Endodermal cell (in vitro differentiated cells): Measurements from ENCODE around the gene KIF25. TPM values are rescaled to one million over a fixed set of nuclear protein-coding genes. Genes with fewer than 3 reads are reported as not detected.

Source experiments
- DNase-seq: peaks from one replicate; pipeline ENCODE4 v3.0.0-alpha.2; 2017
- H3K27ac ChIP-seq: 2 replicates; pipeline ENCODE4 v1.5.1; 2013; ENCODE audit warnings: mild to moderate bottlenecking, low read depth, low read length, moderate library complexity
- H3K27me3 ChIP-seq: 2 replicates; pipeline ENCODE4 v1.6.1; 2013; ENCODE audit warnings: mild to moderate bottlenecking, low read length, moderate library complexity; ENCODE audit not compliant: insufficient read depth, control insufficient read depth, poor library complexity, severe bottlenecking
- H3K36me3 ChIP-seq: 2 replicates; pipeline ENCODE4 v1.7.0; 2013; ENCODE audit warnings: mild to moderate bottlenecking, low read length, moderate library complexity; ENCODE audit not compliant: control insufficient read depth, insufficient read depth
- H3K4me1 ChIP-seq: one replicate; pipeline ENCODE4 v1.7.0; 2013; ENCODE audit warnings: low read length; ENCODE audit not compliant: control insufficient read depth, insufficient read depth
- H3K4me3 ChIP-seq: 2 replicates; pipeline ENCODE4 v1.5.1; 2013; ENCODE audit warnings: mild to moderate bottlenecking, low read length, moderate library complexity
- H3K9ac ChIP-seq: 2 replicates; pipeline ENCODE4 v1.6.1; 2013; ENCODE audit warnings: mild to moderate bottlenecking, low read length, moderate library complexity; ENCODE audit not compliant: poor library complexity, severe bottlenecking; ENCODE audit errors: extremely low read depth
- H3K9me3 ChIP-seq: 2 replicates; pipeline ENCODE4 v1.6.1; 2013; ENCODE audit warnings: mild to moderate bottlenecking, low read length, moderate library complexity; ENCODE audit not compliant: control insufficient read depth
- H3K27ac Mint-ChIP-seq: 2 replicates; pipeline ENCODE4 v1.8.0; 2020; ENCODE audit warnings: mixed read lengths
- H3K27me3 Mint-ChIP-seq: 2 replicates; pipeline ENCODE4 v1.8.0; 2021; ENCODE audit warnings: mild to moderate bottlenecking, mixed read lengths; ENCODE audit not compliant: insufficient read depth
- H3K36me3 Mint-ChIP-seq: 2 replicates; pipeline ENCODE4 v1.8.0; 2020; ENCODE audit warnings: low read depth, mixed read lengths
- H3K4me1 Mint-ChIP-seq: 2 replicates; pipeline ENCODE4 v1.8.0; 2020; ENCODE audit warnings: mixed read lengths
- H3K4me3 Mint-ChIP-seq: 2 replicates; pipeline ENCODE4 v1.8.0; 2020; ENCODE audit warnings: mild to moderate bottlenecking, moderate library complexity, mixed read lengths
- H3K9me3 Mint-ChIP-seq: 2 replicates; pipeline ENCODE4 v1.8.0; 2020; ENCODE audit warnings: mild to moderate bottlenecking, mixed read lengths
- CTCF ChIP-seq: fragments of 200-600 bp; sonication (generic); conservative IDR thresholded peaks from 2 replicates; pipeline ENCODE4 v1.5.0; 2021; ENCODE audit warnings: antibody characterized with exemption, mild to moderate bottlenecking
- WGBS, 2 experiments: methylation state at CpG; one replicate each; pipeline versions ENCODE4 v1.1.5 to v1.1.7; 2013; ENCODE audit warnings: missing lambda C conversion rate in 2 of 2, mixed read lengths in 1 of 2; ENCODE audit not compliant: insufficient coverage in 1 of 2, insufficient read length in 1 of 2; 5-methylcytosine and 5-hydroxymethylcytosine counted together
- total RNA-seq, 2 donors: library from RNA; stranded (reverse); fragmentation: NEBNext Ultra II Directional in 1 of 2; extraction: Animal tissue kit (Norgen Biotek cat#: 25700) in 1 of 2; gene quantifications; 2 replicates in 1 of 2; 3 replicates in 1 of 2; pipeline ENCODE4 v1.2.1, GENCODE V29; 2021

Gene KIF25
- total RNA-seq, 2 donors from 2014 or later: 1.3 TPM; not detected in 1

- H3K4me3 Mint-ChIP-seq: no peak overlapping the region
- no peaks in the 10 kb centered on the region for H3K36me3 Mint-ChIP-seq
- 94 to 100% methylated on average over 1 to 6 of the region's 6 CpGs for WGBS, 2 experiments
Observed at GRCh38 chr6:168005796-168006195, 8.3 kb downstream of the KIF25 start.

GRCh38 chr6:168007592-168008338 is 10.3 kb downstream of the KIF25 start:
- Mint-ChIP-seq H3K36me3 (no peaks in the 10 kb centered on the region), H3K4me3 (no peak overlapping the region), H3K9me3 (peaks cover 21% of the 10 kb centered on the region), H3K4me1 (peaks cover 2% of the 10 kb centered on the region), H3K27me3 (peaks cover 1% of the 10 kb centered on the region), H3K27ac (no peak overlapping the region)
- Histone ChIP-seq H3K9me3 (peaks cover 29% of the 10 kb centered on the region), H3K27ac (no peak overlapping the region), H3K4me1 (no peaks in the 10 kb centered on the region), H3K36me3 (no peaks in the 10 kb centered on the region), H3K4me3 (no peak overlapping the region), H3K9ac (no peak overlapping the region), H3K27me3 (no peaks in the 10 kb centered on the region)
- WGBS, 2 experiments: 76 to 80% methylated on average over 3 of the region's 3 CpGs
- TF ChIP-seq CTCF: no peak
- no peak for DNase-seq

More at GRCh38 chr6:168005796-168006195, 8.3 kb downstream of the KIF25 start:
- Histone ChIP-seq H3K27me3 (no peaks in the 10 kb centered on the region), H3K27ac (no peak overlapping the region), H3K9ac (no peak overlapping the region), H3K4me1 (no peaks in the 10 kb centered on the region), H3K9me3 (peaks cover 13% of the 10 kb centered on the region), H3K36me3 (no peaks in the 10 kb centered on the region), H3K4me3 (no peak overlapping the region)
- peaks cover 2% of the 10 kb centered on the region for H3K4me1 Mint-ChIP-seq
- H3K27ac Mint-ChIP-seq: no peak overlapping the region
- peaks cover 8% of the 10 kb centered on the region for H3K9me3 Mint-ChIP-seq
- DNase-seq: no peak
- no peak for TF ChIP-seq CTCF
- H3K27me3 Mint-ChIP-seq: peaks cover 3% of the 10 kb centered on the region

GRCh38 chr6:168009331-168009730 is 11.9 kb downstream of the KIF25 start:
- Histone ChIP-seq H3K4me3 (no peak overlapping the region), H3K36me3 (no peaks in the 10 kb centered on the region), H3K4me1 (no peaks in the 10 kb centered on the region), H3K9ac (no peak overlapping the region), H3K27ac (no peak overlapping the region), H3K9me3 (peaks cover 29% of the 10 kb centered on the region), H3K27me3 (no peaks in the 10 kb centered on the region)
- no peak for DNase-seq
- TF ChIP-seq CTCF: no peak
- Mint-ChIP-seq H3K4me1 (no peaks in the 10 kb centered on the region), H3K36me3 (no peaks in the 10 kb centered on the region), H3K9me3 (peaks cover 21% of the 10 kb centered on the region), H3K27me3 (peaks cover 1% of the 10 kb centered on the region), H3K4me3 (no peak overlapping the region), H3K27ac (no peak overlapping the region)
- WGBS, 2 experiments: 86 to 93% methylated on average over 3 of the region's 3 CpGs
